ENCODE measurements around the gene PPP2R3A.

DNA sequence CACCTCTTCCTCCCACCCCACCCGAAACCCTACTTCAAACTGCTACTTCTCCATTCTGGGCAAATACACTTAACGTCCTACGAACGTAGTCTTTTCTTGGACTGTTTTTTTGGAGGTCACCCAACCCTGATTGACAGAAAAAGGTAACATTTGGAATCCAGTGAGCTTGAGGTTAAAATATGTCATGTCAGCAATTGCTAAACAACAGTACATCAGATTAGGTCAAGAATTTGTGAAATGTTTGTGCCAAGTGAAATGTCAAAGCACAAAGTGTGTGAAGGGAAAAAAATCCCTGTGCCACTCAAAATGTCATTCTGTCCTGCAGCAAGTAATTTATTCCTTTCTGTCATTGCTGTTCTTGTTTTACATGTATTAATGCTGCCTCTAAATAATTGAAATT is 49.2 kb upstream of the PPP2R3A start:
- TF ChIP-seq, protein P1, sequence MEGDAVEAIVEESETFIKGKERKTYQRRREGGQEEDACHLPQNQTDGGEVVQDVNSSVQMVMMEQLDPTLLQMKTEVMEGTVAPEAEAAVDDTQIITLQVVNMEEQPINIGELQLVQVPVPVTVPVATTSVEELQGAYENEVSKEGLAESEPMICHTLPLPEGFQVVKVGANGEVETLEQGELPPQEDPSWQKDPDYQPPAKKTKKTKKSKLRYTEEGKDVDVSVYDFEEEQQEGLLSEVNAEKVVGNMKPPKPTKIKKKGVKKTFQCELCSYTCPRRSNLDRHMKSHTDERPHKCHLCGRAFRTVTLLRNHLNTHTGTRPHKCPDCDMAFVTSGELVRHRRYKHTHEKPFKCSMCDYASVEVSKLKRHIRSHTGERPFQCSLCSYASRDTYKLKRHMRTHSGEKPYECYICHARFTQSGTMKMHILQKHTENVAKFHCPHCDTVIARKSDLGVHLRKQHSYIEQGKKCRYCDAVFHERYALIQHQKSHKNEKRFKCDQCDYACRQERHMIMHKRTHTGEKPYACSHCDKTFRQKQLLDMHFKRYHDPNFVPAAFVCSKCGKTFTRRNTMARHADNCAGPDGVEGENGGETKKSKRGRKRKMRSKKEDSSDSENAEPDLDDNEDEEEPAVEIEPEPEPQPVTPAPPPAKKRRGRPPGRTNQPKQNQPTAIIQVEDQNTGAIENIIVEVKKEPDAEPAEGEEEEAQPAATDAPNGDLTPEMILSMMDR (IDR thresholded peaks at IDR 0.05; ENCODE audit: low read length): no peak
- TF ChIP-seq EZH2 (IDR thresholded peaks at IDR 0.05; ENCODE audit: borderline replicate concordance, low read length): no peak
